Esophagus (tissue), 2 donors: ENCODE data around the gene PAX5. TPM values are rescaled to one million over a fixed set of nuclear protein-coding genes. Genes with fewer than 3 reads are reported as not detected.
"Not testable (repeated sequence)": the region's sequence is repeated elsewhere in the genome, so short reads cannot be mapped to it uniquely, and the experiment has no call there.

Source experiments
- H3K27ac ChIP-seq, 2 donors: one replicate each; pipeline ENCODE4 v1.5.1; 2013; ENCODE audit warnings: low read depth in 2 of 2, mild to moderate bottlenecking in 2 of 2, inconsistent platforms in 1 of 2, low read length in 1 of 2, moderate library complexity in 1 of 2
- H3K27me3 ChIP-seq, 2 donors: one replicate each; pipeline ENCODE4 v1.6.1; 2013; ENCODE audit warnings: low read length in 2 of 2, control low read depth in 1 of 2, mild to moderate bottlenecking in 1 of 2; ENCODE audit not compliant: insufficient read depth in 2 of 2, control insufficient read depth in 1 of 2
- H3K36me3 ChIP-seq, 2 donors: one replicate each; pipeline ENCODE4 v1.6.1; 2013; ENCODE audit warnings: low read length in 1 of 2; ENCODE audit not compliant: control insufficient read depth in 2 of 2, insufficient read depth in 2 of 2
- H3K4me1 ChIP-seq, 2 donors: one replicate each; pipeline ENCODE4 v1.6.1; 2013; ENCODE audit warnings: low read length in 1 of 2; ENCODE audit not compliant: control insufficient read depth in 2 of 2, insufficient read depth in 2 of 2
- H3K4me3 ChIP-seq, 2 donors: one replicate each; pipeline ENCODE4 v1.5.1; 2013; ENCODE audit warnings: low read length in 2 of 2, mild to moderate bottlenecking in 2 of 2, low read depth in 1 of 2, moderate library complexity in 1 of 2
- H3K9me3 ChIP-seq, 2 donors: one replicate each; pipeline ENCODE4 v1.6.1; 2013; ENCODE audit warnings: mild to moderate bottlenecking in 2 of 2, low read depth in 1 of 2, low read length in 1 of 2, moderate library complexity in 1 of 2; ENCODE audit not compliant: control insufficient read depth in 2 of 2, insufficient read depth in 1 of 2
- WGBS, 2 donors: extraction: QIAGEN DNeasy Blood & Tissue Kit; methylation state at CpG; one replicate each; pipeline ENCODE4 v1.1.7; 2013; 5-methylcytosine and 5-hydroxymethylcytosine counted together
- polyA plus RNA-seq, 2 donors: library from polyadenylated mRNA; stranded (reverse); fragments of 200-250 nt; gene quantifications; one replicate each; pipeline ENCODE4 v1.2.3, GENCODE V29; 2013
- donor health status: healthy with polysubstance abuse.
- donor health status: Bipolar disorder and iron deficiency.

The PAX5 gene
- under 1 TPM; 0.02 to 0.10 TPM for polyA plus RNA-seq

- peaks cover 18 to 21% of the 10 kb centered on the region in 2 donors for H3K4me1 ChIP-seq
- H3K4me3 ChIP-seq, result peak within 1 kb of the TSS in 1 of 2 donors; percentile 0
- no peak within 1 kb of the TSS for H3K27ac ChIP-seq
- peaks cover 0 to 69% of the 10 kb centered on the region in 2 donors for H3K27me3 ChIP-seq
- peaks cover 0 to 7% of the 10 kb centered on the region in 2 donors for H3K9me3 ChIP-seq
- 20 to 23% methylated on average over 27 of the region's 27 CpGs for WGBS, 2 donors
- H3K36me3 ChIP-seq, result no peaks in the 10 kb centered on the region
Observed at GRCh38 chr9:37033682-37034304, at the start of gene PAX5. TSS of gene PAX5 (minus strand) at chr9:37034268. CDS start at chr9:37034031, 237 bp downstream.

- Histone ChIP-seq H3K4me1 (no peaks in the 10 kb centered on the region), H3K27me3 (no peaks in the 10 kb centered on the region), H3K9me3 (no peaks in the 10 kb centered on the region), H3K27ac (no peak overlapping the region), H3K4me3 (no peak overlapping the region), H3K36me3 (peaks cover 2% of the 10 kb centered on the region in 2 donors)
Observed at GRCh38 chr9:37083654-37084053, 49.6 kb upstream of the PAX5 start.

- Histone ChIP-seq H3K9me3 (no peaks in the 10 kb centered on the region), H3K27me3 (no peaks in the 10 kb centered on the region), H3K4me3 (no peak overlapping the region), H3K36me3 (peaks cover 0 to 2% of the 10 kb centered on the region in 2 donors), H3K27ac (no peak overlapping the region), H3K4me1 (no peaks in the 10 kb centered on the region)
- WGBS, 2 donors, result 55 to 59% methylated on average over 4 of the region's 4 CpGs
Observed at GRCh38 chr9:37082214-37082765, 48.2 kb upstream of the PAX5 start.

- H3K27ac ChIP-seq, H3K4me3 ChIP-seq, H3K36me3 ChIP-seq, H3K9me3 ChIP-seq, H3K4me1 ChIP-seq, H3K27me3 ChIP-seq: not testable (repeated sequence)
- 97% methylated on average over 20 of the region's 20 CpGs for WGBS, 2 donors
Observed at GRCh38 chr9:37081507-37081906, 47.4 kb upstream of the PAX5 start.

- not testable (repeated sequence) for H3K4me1 ChIP-seq, H3K36me3 ChIP-seq, H3K9me3 ChIP-seq, H3K27me3 ChIP-seq
- peak overlapping the region; percentile 65 to 100 for H3K4me3 ChIP-seq
- 1% methylated on average over 32 of the region's 32 CpGs for WGBS, 2 donors
- H3K27ac ChIP-seq, result peak overlapping the region; percentile 72 to 81
Observed at GRCh38 chr9:37080165-37080628, 46.1 kb upstream of the PAX5 start.

GRCh38 chr9:37079370-37080164, 45.5 kb upstream of the PAX5 start:
- Histone ChIP-seq H3K27ac (peak overlapping the region; percentile 72 to 81), H3K4me3 (peak overlapping the region; percentile 65 to 100), H3K9me3 (no peaks in the 10 kb centered on the region), H3K27me3 (no peaks in the 10 kb centered on the region), H3K36me3 (no peaks in the 10 kb centered on the region), H3K4me1 (no peaks in the 10 kb centered on the region)
- 2 to 3% methylated on average over 59 to 63 of the region's 63 CpGs for WGBS, 2 donors

GRCh38 chr9:37074790-37075189, 40.7 kb upstream of the PAX5 start:
- 75% methylated on average over 4 of the region's 4 CpGs for WGBS, 2 donors
- not testable (repeated sequence) for H3K4me1 ChIP-seq

GRCh38 chr9:37066139-37066725, 32.2 kb upstream of the PAX5 start:
- Histone ChIP-seq H3K27me3 (no peaks in the 10 kb centered on the region), H3K36me3 (no peaks in the 10 kb centered on the region), H3K9me3 (no peaks in the 10 kb centered on the region), H3K4me1 (no peaks in the 10 kb centered on the region), H3K4me3 (no peak overlapping the region), H3K27ac (no peak overlapping the region)
- WGBS, 2 donors, result 28 to 44% methylated on average over 3 of the region's 3 CpGs

More at GRCh38 chr9:37074790-37075189, 40.7 kb upstream of the PAX5 start:
- not testable (repeated sequence) for H3K36me3 ChIP-seq, H3K9me3 ChIP-seq, H3K27ac ChIP-seq, H3K27me3 ChIP-seq, H3K4me3 ChIP-seq

- WGBS, 2 donors, result 71% methylated on average over 4 of the region's 4 CpGs
- Histone ChIP-seq H3K27me3 (peaks cover 0 to 2% of the 10 kb centered on the region in 2 donors), H3K4me1 (no peaks in the 10 kb centered on the region), H3K27ac (no peak overlapping the region), H3K36me3 (no peaks in the 10 kb centered on the region), H3K4me3 (no peak overlapping the region), H3K9me3 (no peaks in the 10 kb centered on the region)
Observed at GRCh38 chr9:37062336-37062735, 28.3 kb upstream of the PAX5 start.
